Ovary (tissue), 3 donors: ENCODE measurements around the gene PROSER3.

ENCODE experiments used
- POLR2A ChIP-seq: fragments of 450-650 bp; IDR thresholded peaks from one replicate; pipeline ENCODE4 v1.6.1; 2017; ENCODE audit warnings: antibody characterized with exemption, mild to moderate bottlenecking, moderate library complexity
- TF ChIP-seq, protein P1 (sequence below), 3 donors: fragments of 450-650 bp in 2 of 3; fragments of 200-600 bp in 1 of 3; IDR thresholded peaks; one replicate each; pipeline versions ENCODE4 v1.5.1 to v1.8.0; 2016 to 2022; ENCODE audit warnings: antibody characterized with exemption in 3 of 3, mild to moderate bottlenecking in 1 of 3
- donor health status: DM: no; HTN: no; CAD: no.

DNA sequence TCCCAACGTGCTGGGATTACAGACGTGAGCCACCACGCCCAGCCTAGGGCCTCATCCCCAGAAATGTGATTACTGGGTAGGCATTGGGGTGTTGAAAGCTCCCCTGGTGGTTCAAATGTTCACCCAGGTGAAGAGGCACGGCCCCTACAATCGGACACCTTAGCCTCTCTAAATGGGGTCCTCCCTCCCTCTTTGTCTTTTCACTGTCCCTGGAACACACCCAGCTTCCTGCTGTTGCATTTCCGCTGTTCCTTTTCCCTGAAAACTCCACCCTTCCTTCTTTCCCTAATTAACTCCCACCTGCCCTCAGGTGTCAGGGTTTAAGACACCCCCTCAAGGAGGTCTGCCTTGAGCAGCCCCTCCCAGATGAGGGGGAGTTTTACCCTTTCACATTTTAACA is 58.3 kb downstream of the PROSER3 start:
- TF ChIP-seq, protein P1, sequence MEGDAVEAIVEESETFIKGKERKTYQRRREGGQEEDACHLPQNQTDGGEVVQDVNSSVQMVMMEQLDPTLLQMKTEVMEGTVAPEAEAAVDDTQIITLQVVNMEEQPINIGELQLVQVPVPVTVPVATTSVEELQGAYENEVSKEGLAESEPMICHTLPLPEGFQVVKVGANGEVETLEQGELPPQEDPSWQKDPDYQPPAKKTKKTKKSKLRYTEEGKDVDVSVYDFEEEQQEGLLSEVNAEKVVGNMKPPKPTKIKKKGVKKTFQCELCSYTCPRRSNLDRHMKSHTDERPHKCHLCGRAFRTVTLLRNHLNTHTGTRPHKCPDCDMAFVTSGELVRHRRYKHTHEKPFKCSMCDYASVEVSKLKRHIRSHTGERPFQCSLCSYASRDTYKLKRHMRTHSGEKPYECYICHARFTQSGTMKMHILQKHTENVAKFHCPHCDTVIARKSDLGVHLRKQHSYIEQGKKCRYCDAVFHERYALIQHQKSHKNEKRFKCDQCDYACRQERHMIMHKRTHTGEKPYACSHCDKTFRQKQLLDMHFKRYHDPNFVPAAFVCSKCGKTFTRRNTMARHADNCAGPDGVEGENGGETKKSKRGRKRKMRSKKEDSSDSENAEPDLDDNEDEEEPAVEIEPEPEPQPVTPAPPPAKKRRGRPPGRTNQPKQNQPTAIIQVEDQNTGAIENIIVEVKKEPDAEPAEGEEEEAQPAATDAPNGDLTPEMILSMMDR (IDR thresholded peaks at IDR 0.05) = no peak
- TF ChIP-seq POLR2A = no peak
